Measurements from ENCODE around the gene MYLK4. TPM values are rescaled to one million over a fixed set of nuclear protein-coding genes. Genes with fewer than 3 reads are reported as not detected.

The MYLK4 gene
- total RNA-seq, 1 experiment from 2014 or later, result 0.85 TPM

GRCh38 chr6:2734488-2735166, 16.1 kb downstream of the MYLK4 start:
- no peak for DNase-seq (ENCODE audit: low read depth, low spot score)
- Histone ChIP-seq H3K4me3 (ENCODE audit: low read depth in 2 of 2, low read length in 2 of 2) (no peak overlapping the region), H3K9me3 (ENCODE audit: control insufficient read depth, insufficient read depth, low read depth, low read length) (no peaks in the 10 kb centered on the region), H3K27me3 (ENCODE audit: control insufficient read depth, insufficient read depth, low read length) (no peaks in the 10 kb centered on the region), H3K4me1 (ENCODE audit: control insufficient read depth, insufficient read depth, low read length) (no peaks in the 10 kb centered on the region), H3K27ac (ENCODE audit: low read length) (no peak overlapping the region), H3K36me3 (ENCODE audit: control insufficient read depth, insufficient read depth, low read length) (no peaks in the 10 kb centered on the region)
- no peak for ATAC-seq
- ChIA-PET CTCF (no interaction called here), POLR2A (no interaction called here)
- in situ Hi-C loops (cut with HindIII; ENCODE audit: low pct_unique_long_range_greater_than_20kb, low sequenced_read_pairs), result no loop called here
- intact Hi-C loops (cut with micrococcal nuclease; ENCODE audit: unreplicated experiment), result no loop called here
- TF ChIP-seq SIN3A (IDR thresholded peaks at IDR 0.05; ENCODE audit: borderline replicate concordance, insufficient read depth, low read depth, low read length), result no peak
- TF ChIP-seq REST (IDR thresholded peaks at IDR 0.05; ENCODE audit: insufficient read depth in 1 of 2, low read depth in 2 of 2, low read length in 1 of 2), result no peak
- no TSS peak for BruUV-seq (replicated peaks)

- BruUV-seq (replicated peaks), result no TSS peak
- no peak for DNase-seq (ENCODE audit: low read depth, low spot score)
- no peak for TF ChIP-seq SIN3A (IDR thresholded peaks at IDR 0.05; ENCODE audit: borderline replicate concordance, insufficient read depth, low read depth, low read length)
- ChIA-PET CTCF (no interaction called here), POLR2A (interaction anchor here (0.6 kb wide), 1 partner anchor 1850 kb away, joined by 3 read pairs; no protein-coding TSS in a partner anchor)
- no peak for ATAC-seq
- no peak overlapping the region for H3K27ac ChIP-seq (ENCODE audit: low read length)
- intact Hi-C loops (cut with micrococcal nuclease; ENCODE audit: unreplicated experiment) (no loop called here), in situ Hi-C loops (cut with HindIII; ENCODE audit: low pct_unique_long_range_greater_than_20kb, low sequenced_read_pairs) (no loop called here)
- no peaks in the 10 kb centered on the region for H3K9me3 ChIP-seq (ENCODE audit: control insufficient read depth, insufficient read depth, low read depth, low read length)
- no peaks in the 10 kb centered on the region for H3K4me1 ChIP-seq (ENCODE audit: control insufficient read depth, insufficient read depth, low read length)
- no peaks in the 10 kb centered on the region for H3K36me3 ChIP-seq (ENCODE audit: control insufficient read depth, insufficient read depth, low read length)
- H3K4me3 ChIP-seq (ENCODE audit: low read depth in 2 of 2, low read length in 2 of 2), result no peak overlapping the region
- H3K27me3 ChIP-seq (ENCODE audit: control insufficient read depth, insufficient read depth, low read length), result no peaks in the 10 kb centered on the region
Observed at GRCh38 chr6:2733736-2734480, 16.8 kb downstream of the MYLK4 start.

- TF ChIP-seq SIN3A (IDR thresholded peaks at IDR 0.05; ENCODE audit: borderline replicate concordance, insufficient read depth, low read depth, low read length) (no peak), TCF7L2 (IDR thresholded peaks at IDR 0.05; ENCODE audit: low read depth, low read length) (no peak), CTCF (IDR thresholded peaks at IDR 0.05) (no peak), POLR2AphosphoS5 (IDR thresholded peaks at IDR 0.05; ENCODE audit: low read depth, low read length) (no peak), REST (IDR thresholded peaks at IDR 0.05; ENCODE audit: insufficient read depth in 1 of 2, low read depth in 2 of 2, low read length in 1 of 2) (no peak)
- Histone ChIP-seq H3K4me3 (ENCODE audit: low read depth in 2 of 2, low read length in 2 of 2) (no peak overlapping the region), H3K27me3 (ENCODE audit: control insufficient read depth, insufficient read depth, low read length) (no peaks in the 10 kb centered on the region), H3K36me3 (ENCODE audit: control insufficient read depth, insufficient read depth, low read length) (no peaks in the 10 kb centered on the region), H3K9me3 (ENCODE audit: control insufficient read depth, insufficient read depth, low read depth, low read length) (no peaks in the 10 kb centered on the region), H3K4me1 (ENCODE audit: control insufficient read depth, insufficient read depth, low read length) (no peaks in the 10 kb centered on the region), H3K27ac (ENCODE audit: low read length) (no peak overlapping the region)
- intact Hi-C loops (cut with micrococcal nuclease; ENCODE audit: unreplicated experiment) (no loop called here), in situ Hi-C loops (cut with HindIII; ENCODE audit: low pct_unique_long_range_greater_than_20kb, low sequenced_read_pairs) (no loop called here)
- DNase-seq (ENCODE audit: low read depth, low spot score) (no peak), ATAC-seq (no peak)
- BruUV-seq (replicated peaks), result no TSS peak
- POLR2A ChIA-PET, result interaction anchor here (0.6 kb wide), 1 partner anchor 1849 kb away, joined by 3 read pairs; no protein-coding TSS in a partner anchor
- CTCF ChIA-PET, result interaction anchor here (0.5 to 0.6 kb wide), 2 partner anchors 36 to 323 kb away, joined by 3 to 6 read pairs; no protein-coding TSS in a partner anchor
Observed at GRCh38 chr6:2733324-2733723, 17.4 kb downstream of the MYLK4 start.

All from Panc1 (cell line).